ENCODE data around the gene SMC4. TPM values are rescaled to one million over a fixed set of nuclear protein-coding genes. Genes with fewer than 3 reads are reported as not detected.

SMC4 gene
- total and polyA plus RNA-seq, 2 of the 13 experiments (the other 11 are each of a cell fraction or from before 2014, with no cell fraction given): 19.2 to 74.3 TPM

DNA sequence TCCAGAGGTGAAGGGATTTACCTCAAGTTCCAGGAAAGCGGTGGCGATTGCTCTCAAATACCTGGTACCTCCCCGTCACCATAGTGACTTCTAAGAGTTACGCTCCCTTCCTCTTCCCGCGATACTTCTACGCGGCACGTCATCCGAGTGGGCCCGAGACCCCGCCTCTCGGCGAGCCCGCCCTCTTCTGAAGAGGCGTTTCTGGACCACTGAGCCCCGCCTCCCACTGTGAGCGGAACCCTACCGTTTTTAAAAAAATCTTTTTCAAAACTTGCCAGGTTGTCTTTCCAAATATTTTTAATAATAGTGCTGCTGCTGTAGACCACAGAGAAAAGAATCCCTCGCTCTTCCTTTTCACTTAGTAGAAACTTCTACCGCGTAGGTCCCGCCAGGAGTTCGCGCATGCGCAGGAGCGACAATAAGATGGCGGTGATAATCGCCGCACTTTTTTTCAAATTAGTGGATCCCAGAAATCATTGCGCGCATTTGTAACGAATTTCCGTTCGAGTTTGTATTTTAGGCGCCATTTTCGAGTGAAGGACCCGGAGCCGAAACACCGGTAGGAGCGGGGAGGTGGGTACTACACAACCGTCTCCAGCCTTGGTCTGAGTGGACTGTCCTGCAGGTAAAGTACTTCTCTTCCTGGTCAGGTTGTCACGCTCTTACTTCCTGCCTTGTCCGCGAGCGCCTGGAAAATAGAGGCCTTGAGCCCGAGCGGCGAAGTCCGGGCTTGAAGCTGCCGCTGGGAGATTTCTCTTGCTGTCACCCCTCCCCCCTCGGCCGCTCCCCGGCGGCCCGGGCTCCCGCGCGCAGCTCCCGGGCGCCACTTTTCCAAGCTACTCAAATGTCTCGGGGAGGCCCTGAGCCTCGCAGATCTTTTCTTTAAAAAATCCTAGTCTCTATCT lies at the start of gene SMC4, which contains the start of gene IFT80 (continued):
- TF ChIP-seq, protein P1, sequence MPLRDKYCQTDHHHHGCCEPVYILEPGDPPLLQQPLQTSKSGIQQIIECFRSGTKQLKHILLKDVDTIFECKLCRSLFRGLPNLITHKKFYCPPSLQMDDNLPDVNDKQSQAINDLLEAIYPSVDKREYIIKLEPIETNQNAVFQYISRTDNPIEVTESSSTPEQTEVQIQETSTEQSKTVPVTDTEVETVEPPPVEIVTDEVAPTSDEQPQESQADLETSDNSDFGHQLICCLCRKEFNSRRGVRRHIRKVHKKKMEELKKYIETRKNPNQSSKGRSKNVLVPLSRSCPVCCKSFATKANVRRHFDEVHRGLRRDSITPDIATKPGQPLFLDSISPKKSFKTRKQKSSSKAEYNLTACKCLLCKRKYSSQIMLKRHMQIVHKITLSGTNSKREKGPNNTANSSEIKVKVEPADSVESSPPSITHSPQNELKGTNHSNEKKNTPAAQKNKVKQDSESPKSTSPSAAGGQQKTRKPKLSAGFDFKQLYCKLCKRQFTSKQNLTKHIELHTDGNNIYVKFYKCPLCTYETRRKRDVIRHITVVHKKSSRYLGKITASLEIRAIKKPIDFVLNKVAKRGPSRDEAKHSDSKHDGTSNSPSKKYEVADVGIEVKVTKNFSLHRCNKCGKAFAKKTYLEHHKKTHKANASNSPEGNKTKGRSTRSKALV (CRISPR knock-in tag; IDR thresholded peaks at IDR 0.05): peak; percentile 7; the same call in 1 of the 2 replicates
- TF ChIP-seq SRF (IDR thresholded peaks at IDR 0.05; ENCODE audit: low read depth, low read length): 0 out of 2 replicates have a peak, but pooled peaks have one; percentile 5
- peak; percentile 79; the same call in 1 of the 2 replicates for TF ChIP-seq KMT2B (CRISPR knock-in tag; IDR thresholded peaks at IDR 0.05)
- TF ChIP-seq ZMAT3 (CRISPR knock-in tag; conservative IDR thresholded peaks at IDR 0.05): peak; percentile 61; the same call in 1 of the 2 replicates
- no peak for TF ChIP-seq ZNF354B (CRISPR knock-in tag; IDR thresholded peaks at IDR 0.05)
- TF ChIP-seq, protein P2, sequence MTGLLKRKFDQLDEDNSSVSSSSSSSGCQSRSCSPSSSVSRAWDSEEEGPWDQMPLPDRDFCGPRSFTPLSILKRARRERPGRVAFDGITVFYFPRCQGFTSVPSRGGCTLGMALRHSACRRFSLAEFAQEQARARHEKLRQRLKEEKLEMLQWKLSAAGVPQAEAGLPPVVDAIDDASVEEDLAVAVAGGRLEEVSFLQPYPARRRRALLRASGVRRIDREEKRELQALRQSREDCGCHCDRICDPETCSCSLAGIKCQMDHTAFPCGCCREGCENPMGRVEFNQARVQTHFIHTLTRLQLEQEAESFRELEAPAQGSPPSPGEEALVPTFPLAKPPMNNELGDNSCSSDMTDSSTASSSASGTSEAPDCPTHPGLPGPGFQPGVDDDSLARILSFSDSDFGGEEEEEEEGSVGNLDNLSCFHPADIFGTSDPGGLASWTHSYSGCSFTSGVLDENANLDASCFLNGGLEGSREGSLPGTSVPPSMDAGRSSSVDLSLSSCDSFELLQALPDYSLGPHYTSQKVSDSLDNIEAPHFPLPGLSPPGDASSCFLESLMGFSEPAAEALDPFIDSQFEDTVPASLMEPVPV (CRISPR knock-in tag; IDR thresholded peaks at IDR 0.05): no peak; the same call in 1 of the 2 replicates
- 0 out of 2 replicates have a peak, but pooled peaks have one; percentile 5 for TF ChIP-seq CEBPG (CRISPR knock-in tag; IDR thresholded peaks at IDR 0.05)
- 0 out of 2 replicates have a peak, but pooled peaks have one; percentile 11 for TF ChIP-seq KLF12 (CRISPR knock-in tag; IDR thresholded peaks at IDR 0.05; ENCODE audit: borderline replicate concordance)
- peak; percentile 37 for TF ChIP-seq ZEB1 (IDR thresholded peaks at IDR 0.05; ENCODE audit: insufficient replicate concordance, low read depth)
- TF ChIP-seq YEATS2 (CRISPR knock-in tag; IDR thresholded peaks at IDR 0.05; ENCODE audit: borderline replicate concordance): peak; percentile 72; the same call in 1 of the 2 replicates
- peak; percentile 74; the same call in 1 of the 2 replicates for TF ChIP-seq BORCS8-MEF2B (CRISPR knock-in tag; IDR thresholded peaks at IDR 0.05)
- no peak for TF ChIP-seq ZNF616 (CRISPR knock-in tag; IDR thresholded peaks at IDR 0.05; ENCODE audit: low read depth)
- TF ChIP-seq FIP1L1 (IDR thresholded peaks at IDR 0.05; ENCODE audit: borderline replicate concordance, insufficient read depth, low read depth, low read length): 0 out of 2 replicates have a peak, but pooled peaks have one; percentile 27
- TF ChIP-seq, protein P3, sequence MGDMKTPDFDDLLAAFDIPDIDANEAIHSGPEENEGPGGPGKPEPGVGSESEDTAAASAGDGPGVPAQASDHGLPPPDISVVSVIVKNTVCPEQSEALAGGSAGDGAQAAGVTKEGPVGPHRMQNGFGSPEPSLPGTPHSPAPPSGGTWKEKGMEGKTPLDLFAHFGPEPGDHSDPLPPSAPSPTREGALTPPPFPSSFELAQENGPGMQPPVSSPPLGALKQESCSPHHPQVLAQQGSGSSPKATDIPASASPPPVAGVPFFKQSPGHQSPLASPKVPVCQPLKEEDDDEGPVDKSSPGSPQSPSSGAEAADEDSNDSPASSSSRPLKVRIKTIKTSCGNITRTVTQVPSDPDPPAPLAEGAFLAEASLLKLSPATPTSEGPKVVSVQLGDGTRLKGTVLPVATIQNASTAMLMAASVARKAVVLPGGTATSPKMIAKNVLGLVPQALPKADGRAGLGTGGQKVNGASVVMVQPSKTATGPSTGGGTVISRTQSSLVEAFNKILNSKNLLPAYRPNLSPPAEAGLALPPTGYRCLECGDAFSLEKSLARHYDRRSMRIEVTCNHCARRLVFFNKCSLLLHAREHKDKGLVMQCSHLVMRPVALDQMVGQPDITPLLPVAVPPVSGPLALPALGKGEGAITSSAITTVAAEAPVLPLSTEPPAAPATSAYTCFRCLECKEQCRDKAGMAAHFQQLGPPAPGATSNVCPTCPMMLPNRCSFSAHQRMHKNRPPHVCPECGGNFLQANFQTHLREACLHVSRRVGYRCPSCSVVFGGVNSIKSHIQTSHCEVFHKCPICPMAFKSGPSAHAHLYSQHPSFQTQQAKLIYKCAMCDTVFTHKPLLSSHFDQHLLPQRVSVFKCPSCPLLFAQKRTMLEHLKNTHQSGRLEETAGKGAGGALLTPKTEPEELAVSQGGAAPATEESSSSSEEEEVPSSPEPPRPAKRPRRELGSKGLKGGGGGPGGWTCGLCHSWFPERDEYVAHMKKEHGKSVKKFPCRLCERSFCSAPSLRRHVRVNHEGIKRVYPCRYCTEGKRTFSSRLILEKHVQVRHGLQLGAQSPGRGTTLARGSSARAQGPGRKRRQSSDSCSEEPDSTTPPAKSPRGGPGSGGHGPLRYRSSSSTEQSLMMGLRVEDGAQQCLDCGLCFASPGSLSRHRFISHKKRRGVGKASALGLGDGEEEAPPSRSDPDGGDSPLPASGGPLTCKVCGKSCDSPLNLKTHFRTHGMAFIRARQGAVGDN (CRISPR knock-in tag; IDR thresholded peaks at IDR 0.05): peak; percentile 60
- TF ChIP-seq REL (CRISPR knock-in tag; conservative IDR thresholded peaks at IDR 0.05): peak; percentile 95; the same call in 1 of the 2 replicates
- TF ChIP-seq EEA1 (CRISPR knock-in tag; IDR thresholded peaks at IDR 0.05; ENCODE audit: borderline replicate concordance): no peak
- peak; percentile 49; the same call in 1 of the 2 replicates for TF ChIP-seq ZNF350 (CRISPR knock-in tag; IDR thresholded peaks at IDR 0.05; ENCODE audit: borderline replicate concordance, low read depth)
- TF ChIP-seq SP140L (CRISPR knock-in tag; IDR thresholded peaks at IDR 0.05; ENCODE audit: borderline replicate concordance): no peak
- no peak for TF ChIP-seq SAFB2 (CRISPR knock-in tag; IDR thresholded peaks at IDR 0.05; ENCODE audit: borderline replicate concordance, low read depth)
